Measurements from ENCODE around the gene RHBDF1. TPM values are rescaled to one million over a fixed set of nuclear protein-coding genes. Genes with fewer than 3 reads are reported as not detected.
A peak's percentile ranks its signal among the peaks of the same experiment; 100 is the strongest.

Gene RHBDF1
- total and polyA plus RNA-seq, 10 of the 15 experiments (the other 5 are each of a cell fraction or from before 2014, with no cell fraction given): 0.04 to 0.85 (median 0.36) TPM; not detected in 3

DNA sequence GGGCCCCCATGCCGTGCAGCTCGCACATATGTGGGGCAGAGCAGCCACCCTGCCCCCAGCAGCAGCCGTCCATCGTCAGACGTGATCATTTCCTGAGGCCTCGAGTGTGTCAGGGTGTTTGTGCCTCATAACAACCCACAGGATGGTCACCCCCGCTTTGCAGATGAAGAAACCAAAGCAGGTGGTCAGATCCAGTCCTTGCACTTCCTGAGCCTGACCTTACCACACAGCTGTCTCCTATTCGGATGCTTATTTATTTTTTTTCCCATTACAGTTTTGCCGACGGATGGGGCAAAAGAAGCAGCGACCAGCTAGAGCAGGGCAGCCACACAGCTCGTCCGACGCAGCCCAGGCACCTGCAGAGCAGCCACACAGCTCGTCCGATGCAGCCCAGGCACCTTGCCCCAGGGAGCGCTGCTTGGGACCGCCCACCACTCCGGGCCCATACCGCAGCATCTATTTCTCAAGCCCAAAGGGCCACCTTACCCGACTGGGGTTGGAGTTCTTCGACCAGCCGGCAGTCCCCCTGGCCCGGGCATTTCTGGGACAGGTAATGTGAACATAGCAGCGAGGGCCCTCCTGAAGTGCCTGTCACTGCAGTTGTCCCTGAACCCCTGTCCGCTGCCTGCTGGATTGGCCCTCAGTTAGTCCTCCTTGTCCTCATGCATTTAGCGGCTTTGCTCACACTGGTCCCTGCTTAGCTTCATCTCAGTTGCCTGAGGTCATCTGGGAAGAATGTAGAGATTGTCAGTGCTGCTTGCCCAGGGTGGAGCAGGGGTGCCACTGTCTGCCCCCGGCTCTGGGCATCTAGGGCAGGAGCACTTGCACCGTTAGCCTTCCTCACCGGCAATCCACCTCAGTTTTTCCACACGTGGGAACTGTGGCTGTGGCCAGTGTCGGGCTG, 7.0 kb upstream of the RHBDF1 start:
- H3K4me2 ChIP-seq (ENCODE audit: control insufficient read depth, insufficient read depth): peak overlapping the region; percentile 71
- ATAC-seq (no peak), FAIRE-seq (no peak), DNase-seq (ENCODE audit: low read depth, low spot score) (no peak)
- peak overlapping the region; percentile 85 for H3K27ac ChIP-seq (ENCODE audit: control insufficient read depth, insufficient read depth)
- no peaks in the 10 kb centered on the region for H3K9me3 ChIP-seq (replicated peaks; ENCODE audit: control insufficient read depth, insufficient read depth, low read length)
- no peak for TF ChIP-seq EGR1 (IDR thresholded peaks at IDR 0.05; ENCODE audit: borderline replicate concordance in 1 of 2, low read depth in 2 of 2, low read length in 2 of 2)
- TF ChIP-seq, protein P1, sequence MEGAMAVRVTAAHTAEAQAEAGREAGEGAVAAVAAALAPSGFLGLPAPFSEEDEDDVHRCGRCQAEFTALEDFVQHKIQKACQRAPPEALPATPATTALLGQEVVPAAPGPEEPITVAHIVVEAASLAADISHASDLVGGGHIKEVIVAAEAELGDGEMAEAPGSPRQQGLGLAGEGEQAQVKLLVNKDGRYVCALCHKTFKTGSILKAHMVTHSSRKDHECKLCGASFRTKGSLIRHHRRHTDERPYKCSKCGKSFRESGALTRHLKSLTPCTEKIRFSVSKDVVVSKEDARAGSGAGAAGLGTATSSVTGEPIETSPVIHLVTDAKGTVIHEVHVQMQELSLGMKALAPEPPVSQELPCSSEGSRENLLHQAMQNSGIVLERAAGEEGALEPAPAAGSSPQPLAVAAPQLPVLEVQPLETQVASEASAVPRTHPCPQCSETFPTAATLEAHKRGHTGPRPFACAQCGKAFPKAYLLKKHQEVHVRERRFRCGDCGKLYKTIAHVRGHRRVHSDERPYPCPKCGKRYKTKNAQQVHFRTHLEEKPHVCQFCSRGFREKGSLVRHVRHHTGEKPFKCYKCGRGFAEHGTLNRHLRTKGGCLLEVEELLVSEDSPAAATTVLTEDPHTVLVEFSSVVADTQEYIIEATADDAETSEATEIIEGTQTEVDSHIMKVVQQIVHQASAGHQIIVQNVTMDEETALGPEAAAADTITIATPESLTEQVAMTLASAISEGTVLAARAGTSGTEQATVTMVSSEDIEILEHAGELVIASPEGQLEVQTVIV (IDR thresholded peaks at IDR 0.05; ENCODE audit: borderline replicate concordance, partially characterized antibody): no peak
- 0 out of 2 replicates have a peak, but pooled peaks have one; percentile 19 for TF ChIP-seq POLR2A (IDR thresholded peaks at IDR 0.05; ENCODE audit: low read depth, low read length)
- 0 out of 2 replicates have a peak, but pooled peaks have one; percentile 6 for TF ChIP-seq POLR2AphosphoS5 (IDR thresholded peaks at IDR 0.05; ENCODE audit: low read length)
- TF ChIP-seq NR2F1 (conservative IDR thresholded peaks at IDR 0.05): no peak
- TF ChIP-seq, protein P2, sequence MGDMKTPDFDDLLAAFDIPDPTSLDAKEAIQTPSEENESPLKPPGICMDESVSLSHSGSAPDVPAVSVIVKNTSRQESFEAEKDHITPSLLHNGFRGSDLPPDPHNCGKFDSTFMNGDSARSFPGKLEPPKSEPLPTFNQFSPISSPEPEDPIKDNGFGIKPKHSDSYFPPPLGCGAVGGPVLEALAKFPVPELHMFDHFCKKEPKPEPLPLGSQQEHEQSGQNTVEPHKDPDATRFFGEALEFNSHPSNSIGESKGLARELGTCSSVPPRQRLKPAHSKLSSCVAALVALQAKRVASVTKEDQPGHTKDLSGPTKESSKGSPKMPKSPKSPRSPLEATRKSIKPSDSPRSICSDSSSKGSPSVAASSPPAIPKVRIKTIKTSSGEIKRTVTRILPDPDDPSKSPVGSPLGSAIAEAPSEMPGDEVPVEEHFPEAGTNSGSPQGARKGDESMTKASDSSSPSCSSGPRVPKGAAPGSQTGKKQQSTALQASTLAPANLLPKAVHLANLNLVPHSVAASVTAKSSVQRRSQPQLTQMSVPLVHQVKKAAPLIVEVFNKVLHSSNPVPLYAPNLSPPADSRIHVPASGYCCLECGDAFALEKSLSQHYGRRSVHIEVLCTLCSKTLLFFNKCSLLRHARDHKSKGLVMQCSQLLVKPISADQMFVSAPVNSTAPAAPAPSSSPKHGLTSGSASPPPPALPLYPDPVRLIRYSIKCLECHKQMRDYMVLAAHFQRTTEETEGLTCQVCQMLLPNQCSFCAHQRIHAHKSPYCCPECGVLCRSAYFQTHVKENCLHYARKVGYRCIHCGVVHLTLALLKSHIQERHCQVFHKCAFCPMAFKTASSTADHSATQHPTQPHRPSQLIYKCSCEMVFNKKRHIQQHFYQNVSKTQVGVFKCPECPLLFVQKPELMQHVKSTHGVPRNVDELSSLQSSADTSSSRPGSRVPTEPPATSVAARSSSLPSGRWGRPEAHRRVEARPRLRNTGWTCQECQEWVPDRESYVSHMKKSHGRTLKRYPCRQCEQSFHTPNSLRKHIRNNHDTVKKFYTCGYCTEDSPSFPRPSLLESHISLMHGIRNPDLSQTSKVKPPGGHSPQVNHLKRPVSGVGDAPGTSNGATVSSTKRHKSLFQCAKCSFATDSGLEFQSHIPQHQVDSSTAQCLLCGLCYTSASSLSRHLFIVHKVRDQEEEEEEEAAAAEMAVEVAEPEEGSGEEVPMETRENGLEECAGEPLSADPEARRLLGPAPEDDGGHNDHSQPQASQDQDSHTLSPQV (IDR thresholded peaks at IDR 0.05): no peak
- TF ChIP-seq GATAD2B (conservative IDR thresholded peaks at IDR 0.05; ENCODE audit: low read depth): no peak
- TF ChIP-seq ZNF207 (IDR thresholded peaks at IDR 0.05; ENCODE audit: borderline replicate concordance): no peak
- TF ChIP-seq ZZZ3 (IDR thresholded peaks at IDR 0.05; ENCODE audit: control insufficient read depth, insufficient read length, low read depth): no peak
- TF ChIP-seq CHD1 (IDR thresholded peaks at IDR 0.05; ENCODE audit: low read depth, low read length): no peak
- TF ChIP-seq, protein P3, sequence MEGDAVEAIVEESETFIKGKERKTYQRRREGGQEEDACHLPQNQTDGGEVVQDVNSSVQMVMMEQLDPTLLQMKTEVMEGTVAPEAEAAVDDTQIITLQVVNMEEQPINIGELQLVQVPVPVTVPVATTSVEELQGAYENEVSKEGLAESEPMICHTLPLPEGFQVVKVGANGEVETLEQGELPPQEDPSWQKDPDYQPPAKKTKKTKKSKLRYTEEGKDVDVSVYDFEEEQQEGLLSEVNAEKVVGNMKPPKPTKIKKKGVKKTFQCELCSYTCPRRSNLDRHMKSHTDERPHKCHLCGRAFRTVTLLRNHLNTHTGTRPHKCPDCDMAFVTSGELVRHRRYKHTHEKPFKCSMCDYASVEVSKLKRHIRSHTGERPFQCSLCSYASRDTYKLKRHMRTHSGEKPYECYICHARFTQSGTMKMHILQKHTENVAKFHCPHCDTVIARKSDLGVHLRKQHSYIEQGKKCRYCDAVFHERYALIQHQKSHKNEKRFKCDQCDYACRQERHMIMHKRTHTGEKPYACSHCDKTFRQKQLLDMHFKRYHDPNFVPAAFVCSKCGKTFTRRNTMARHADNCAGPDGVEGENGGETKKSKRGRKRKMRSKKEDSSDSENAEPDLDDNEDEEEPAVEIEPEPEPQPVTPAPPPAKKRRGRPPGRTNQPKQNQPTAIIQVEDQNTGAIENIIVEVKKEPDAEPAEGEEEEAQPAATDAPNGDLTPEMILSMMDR (IDR thresholded peaks at IDR 0.05 in 2 of 3, conservative IDR thresholded peaks at IDR 0.05 in 1 of 3; ENCODE audit: control insufficient read depth in 2 of 3, extremely low read depth in 1 of 3, insufficient read depth in 1 of 3, low read depth in 3 of 3, low read length in 3 of 3): no peak
- RAD21 ChIA-PET (ENCODE audit: unreplicated experiment): no interaction called here
- WGBS (ENCODE audit: insufficient coverage, insufficient replicate concordance, low lambda C conversion rate, missing lambda C conversion rate): 73% methylated on average over 32 of the region's 32 CpGs
- no peaks in the 10 kb centered on the region for H3K27me3 ChIP-seq (replicated peaks in 1 of 2; ENCODE audit: control insufficient read depth in 2 of 2, insufficient read depth in 2 of 2, low read length in 1 of 2)
- POLR2A ChIA-PET: interaction anchor here (1.2 kb wide), 1 partner anchor 26 kb away, joined by 4 read pairs; the partner anchor contains the start of genes POLR3K and SNRNP25
- CTCF ChIA-PET: interaction anchor here (3.7 to 4.1 kb wide), 2 partner anchors 13 to 17 kb away, joined by 29 to 36 read pairs; no protein-coding TSS in a partner anchor
- H3K79me2 ChIP-seq (ENCODE audit: control insufficient read depth, insufficient read depth, low read length): peaks cover 10% of the 10 kb centered on the region
- no peaks in the 10 kb centered on the region; the same call in 1 of the 2 replicates for H4K20me1 ChIP-seq (ENCODE audit: control insufficient read depth, insufficient read depth)
- in situ Hi-C loops (cut with MboI) (no loop called here), intact Hi-C loops (cut with micrococcal nuclease; ENCODE audit: unreplicated experiment) (no loop called here)
- H3K9ac ChIP-seq (ENCODE audit: control insufficient read depth, insufficient read depth, low read length): peak overlapping the region; percentile 98
- peaks cover 1 to 4% of the 10 kb centered on the region in 2 experiments; a peak in 3 of 4 replicates for H3K36me3 ChIP-seq (ENCODE audit: control insufficient read depth in 2 of 2, insufficient read depth in 2 of 2, low read length in 1 of 2)
- peak overlapping the region; percentile 82 for H3K4me3 ChIP-seq
- BruUV-seq (replicated peaks): no TSS peak
- peaks cover 28% of the 10 kb centered on the region for H3K4me1 ChIP-seq (ENCODE audit: control insufficient read depth, insufficient read depth, low read length)
- no peak overlapping the region for H2AFZ ChIP-seq (ENCODE audit: control insufficient read depth, low read depth, low read length)
- SMC1A ChIA-PET (ENCODE audit: uncharacterized antibody, unreplicated experiment): interaction anchor here (1.2 to 3.0 kb wide), 2 partner anchors 14 to 17 kb away, joined by 7 to 16 read pairs; no protein-coding TSS in a partner anchor
